OCI-LY1 (cell line): Measurements from ENCODE around the gene MAN1C1.

ENCODE experiments used
- EZH2 ChIP-seq: fragments of 200-600 bp; sonication (generic), shearing (Covaris generic); IDR thresholded peaks from 2 replicates; pipeline ENCODE4 v1.8.0; 2017; ENCODE audit warnings: borderline replicate concordance, mixed run types, mild to moderate bottlenecking, antibody characterized with exemption, low read length, moderate library complexity, mixed read lengths
- TF ChIP-seq, protein P1 (sequence below): fragments of 200-600 bp; sonication (generic), shearing (Covaris generic); IDR thresholded peaks from 2 replicates; pipeline ENCODE4 v1.5.1; 2017; ENCODE audit warnings: mild to moderate bottlenecking, antibody characterized with exemption, low read length, moderate library complexity, mixed read lengths

DNA sequence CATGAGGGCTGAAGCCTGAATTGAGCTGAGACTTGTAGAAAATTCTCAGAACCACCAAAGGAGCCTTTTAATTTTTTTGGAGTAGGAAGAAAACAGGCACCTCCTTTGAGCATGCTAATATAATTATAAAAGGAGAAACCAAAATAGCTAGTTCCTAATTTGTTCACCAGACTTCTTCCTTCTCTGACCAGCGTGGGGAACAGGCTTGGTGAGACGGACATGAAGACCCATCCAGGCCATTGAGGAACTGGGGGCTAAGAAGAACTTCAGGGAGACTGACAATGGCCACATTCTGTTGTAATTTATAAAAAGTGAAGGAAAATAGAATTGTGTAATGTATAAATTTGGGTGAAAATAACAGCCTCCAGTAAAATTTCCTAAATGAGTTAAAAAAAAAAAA is 62.6 kb downstream of the MAN1C1 start:
- TF ChIP-seq, protein P1, sequence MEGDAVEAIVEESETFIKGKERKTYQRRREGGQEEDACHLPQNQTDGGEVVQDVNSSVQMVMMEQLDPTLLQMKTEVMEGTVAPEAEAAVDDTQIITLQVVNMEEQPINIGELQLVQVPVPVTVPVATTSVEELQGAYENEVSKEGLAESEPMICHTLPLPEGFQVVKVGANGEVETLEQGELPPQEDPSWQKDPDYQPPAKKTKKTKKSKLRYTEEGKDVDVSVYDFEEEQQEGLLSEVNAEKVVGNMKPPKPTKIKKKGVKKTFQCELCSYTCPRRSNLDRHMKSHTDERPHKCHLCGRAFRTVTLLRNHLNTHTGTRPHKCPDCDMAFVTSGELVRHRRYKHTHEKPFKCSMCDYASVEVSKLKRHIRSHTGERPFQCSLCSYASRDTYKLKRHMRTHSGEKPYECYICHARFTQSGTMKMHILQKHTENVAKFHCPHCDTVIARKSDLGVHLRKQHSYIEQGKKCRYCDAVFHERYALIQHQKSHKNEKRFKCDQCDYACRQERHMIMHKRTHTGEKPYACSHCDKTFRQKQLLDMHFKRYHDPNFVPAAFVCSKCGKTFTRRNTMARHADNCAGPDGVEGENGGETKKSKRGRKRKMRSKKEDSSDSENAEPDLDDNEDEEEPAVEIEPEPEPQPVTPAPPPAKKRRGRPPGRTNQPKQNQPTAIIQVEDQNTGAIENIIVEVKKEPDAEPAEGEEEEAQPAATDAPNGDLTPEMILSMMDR, result no peak
- TF ChIP-seq EZH2, result no peak
